NT2/D1 (cell line): ENCODE measurements around the gene SPATA13.

Experiments
- SUZ12 ChIP-seq: IDR thresholded peaks from 2 replicates; pipeline ENCODE4 v1.6.1; 2011; ENCODE audit not compliant: insufficient read length, insufficient read depth; ENCODE audit errors: extremely low read depth
- YY1 ChIP-seq: IDR thresholded peaks from 2 replicates; pipeline ENCODE4 v1.6.1; 2011; ENCODE audit not compliant: insufficient read length, insufficient read depth
- ZNF274 ChIP-seq: IDR thresholded peaks from 2 replicates; pipeline ENCODE4 v1.6.1; 2011; ENCODE audit warnings: mild to moderate bottlenecking, low read depth, low read length

GRCh38 chr13:24292481-24292880, 132.0 kb downstream of the SPATA13 start:
- TF ChIP-seq ZNF274 (no peak), YY1 (no peak), SUZ12 (no peak)
